Measurements from ENCODE around the gene NRDC.

Gene NRDC

GRCh38 chr1:51907079-51907702, 28.7 kb upstream of the NRDC start:
- DNase-seq (ENCODE audit: low read depth) = no peak
- TF ChIP-seq, protein P1, sequence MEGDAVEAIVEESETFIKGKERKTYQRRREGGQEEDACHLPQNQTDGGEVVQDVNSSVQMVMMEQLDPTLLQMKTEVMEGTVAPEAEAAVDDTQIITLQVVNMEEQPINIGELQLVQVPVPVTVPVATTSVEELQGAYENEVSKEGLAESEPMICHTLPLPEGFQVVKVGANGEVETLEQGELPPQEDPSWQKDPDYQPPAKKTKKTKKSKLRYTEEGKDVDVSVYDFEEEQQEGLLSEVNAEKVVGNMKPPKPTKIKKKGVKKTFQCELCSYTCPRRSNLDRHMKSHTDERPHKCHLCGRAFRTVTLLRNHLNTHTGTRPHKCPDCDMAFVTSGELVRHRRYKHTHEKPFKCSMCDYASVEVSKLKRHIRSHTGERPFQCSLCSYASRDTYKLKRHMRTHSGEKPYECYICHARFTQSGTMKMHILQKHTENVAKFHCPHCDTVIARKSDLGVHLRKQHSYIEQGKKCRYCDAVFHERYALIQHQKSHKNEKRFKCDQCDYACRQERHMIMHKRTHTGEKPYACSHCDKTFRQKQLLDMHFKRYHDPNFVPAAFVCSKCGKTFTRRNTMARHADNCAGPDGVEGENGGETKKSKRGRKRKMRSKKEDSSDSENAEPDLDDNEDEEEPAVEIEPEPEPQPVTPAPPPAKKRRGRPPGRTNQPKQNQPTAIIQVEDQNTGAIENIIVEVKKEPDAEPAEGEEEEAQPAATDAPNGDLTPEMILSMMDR (IDR thresholded peaks at IDR 0.05; ENCODE audit: control insufficient read depth, extremely low read depth, insufficient read depth) = no peak
- no peak overlapping the region for H3K4me3 ChIP-seq (ENCODE audit: low read depth, low read length)

DNA sequence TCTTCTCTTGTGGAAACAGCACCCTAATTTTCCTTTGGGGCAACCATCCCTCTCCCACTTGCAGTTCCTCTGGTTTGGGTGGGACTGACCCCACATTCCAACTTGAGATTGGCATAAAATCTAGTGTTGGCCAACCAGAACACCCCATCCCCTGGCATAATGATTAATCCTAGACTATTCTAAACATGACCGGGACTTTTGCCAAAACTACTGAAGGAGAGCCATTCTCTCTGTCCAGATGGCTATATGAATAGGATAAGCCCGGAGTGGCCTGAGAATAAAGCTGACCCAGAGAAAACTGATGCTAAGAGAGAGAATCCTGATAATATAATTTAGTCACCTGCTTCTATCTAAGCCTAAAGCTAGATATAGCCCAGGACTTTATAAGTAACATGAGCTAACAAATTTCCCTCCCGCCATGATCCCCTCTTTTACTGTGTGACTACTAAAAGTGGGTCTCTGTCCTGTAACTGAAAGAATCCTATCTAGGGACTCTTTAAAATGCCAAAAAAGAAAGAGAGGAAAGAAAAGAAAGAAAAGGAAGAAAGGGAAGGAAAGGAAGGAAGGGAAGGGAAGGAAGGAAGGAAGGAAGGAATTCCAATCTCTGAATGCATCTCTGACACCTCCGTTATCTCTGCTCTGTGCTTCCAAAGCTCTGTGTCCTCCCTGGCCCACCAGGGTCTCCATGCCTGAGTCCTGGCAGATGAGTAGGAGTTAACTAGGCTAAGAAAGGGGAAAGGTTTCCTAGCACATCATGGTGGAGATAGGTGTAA, 28.0 kb upstream of the NRDC start:
- H3K4me3 ChIP-seq (ENCODE audit: low read depth, low read length) = no peak overlapping the region
- TF ChIP-seq, protein P1 (IDR thresholded peaks at IDR 0.05; ENCODE audit: control insufficient read depth, extremely low read depth, insufficient read depth) = no peak
- DNase-seq (ENCODE audit: low read depth) = no peak

DNA sequence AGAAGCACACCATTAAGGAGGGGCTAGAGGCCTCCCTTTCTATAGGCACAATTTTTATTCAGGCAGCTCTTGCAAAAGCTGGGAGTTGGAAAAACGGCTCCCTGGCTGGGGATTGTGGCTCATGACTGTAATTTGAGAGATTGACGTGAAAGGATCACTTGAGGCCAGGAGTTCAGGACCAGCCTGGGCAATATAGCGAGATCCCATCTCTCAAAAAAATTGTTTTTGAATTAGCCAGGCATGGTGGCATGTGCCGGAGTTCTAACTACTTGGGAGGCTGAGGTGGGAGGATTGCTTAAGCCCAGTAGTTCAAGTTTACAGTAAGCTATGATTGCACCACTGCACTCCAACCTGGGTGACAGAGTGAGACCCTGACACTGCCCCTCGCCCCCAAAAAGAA, 23.9 kb upstream of the NRDC start:
- no peak for DNase-seq (ENCODE audit: low read depth)
- TF ChIP-seq, protein P1 (IDR thresholded peaks at IDR 0.05; ENCODE audit: control insufficient read depth, extremely low read depth, insufficient read depth) = no peak
- H3K4me3 ChIP-seq (ENCODE audit: low read depth, low read length) = no peak overlapping the region

- no peak overlapping the region for H3K4me3 ChIP-seq (ENCODE audit: low read depth, low read length)
- TF ChIP-seq, protein P1 (IDR thresholded peaks at IDR 0.05; ENCODE audit: control insufficient read depth, extremely low read depth, insufficient read depth) = no peak
- DNase-seq (ENCODE audit: low read depth) = no peak
These were observed 22.6 kb upstream of the NRDC start for GRCh38 chr1:51901151-51901550.

GRCh38 chr1:51899022-51899421, 20.5 kb upstream of the NRDC start:
- TF ChIP-seq, protein P1 (IDR thresholded peaks at IDR 0.05; ENCODE audit: control insufficient read depth, extremely low read depth, insufficient read depth) = no peak
- no peak for DNase-seq (ENCODE audit: low read depth)
- no peak overlapping the region for H3K4me3 ChIP-seq (ENCODE audit: low read depth, low read length)

DNA sequence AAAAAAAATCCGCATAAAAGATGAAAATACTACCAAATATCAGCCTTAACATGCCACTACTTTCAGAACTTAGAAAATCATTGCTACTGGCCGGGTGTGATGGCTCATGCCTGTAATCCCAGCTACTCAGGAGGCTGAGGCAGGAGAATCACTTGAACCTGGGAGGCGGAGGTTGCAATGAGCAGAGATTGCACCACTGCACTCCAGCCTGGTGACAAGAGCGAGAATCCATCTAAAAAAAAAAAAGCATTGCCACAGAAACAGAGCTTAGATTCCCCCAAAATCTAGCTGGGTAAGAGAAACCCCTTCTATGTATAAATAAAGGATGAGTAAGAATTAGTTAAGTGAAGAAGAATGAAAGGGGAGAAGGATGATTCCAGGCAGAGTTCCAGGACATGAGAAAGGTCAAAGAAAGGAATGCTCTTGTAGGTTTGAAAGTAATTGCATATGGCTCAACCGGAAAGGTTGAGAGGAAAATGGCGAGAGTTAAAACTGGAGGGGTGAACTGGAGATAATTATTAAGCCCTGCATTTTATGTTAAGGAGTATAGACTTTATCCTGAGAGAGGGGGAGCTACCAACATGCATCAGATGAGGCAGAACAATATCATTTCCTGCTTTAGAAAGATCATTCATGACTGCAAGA, 19.7 kb upstream of the NRDC start:
- DNase-seq (ENCODE audit: low read depth) = no peak
- H3K4me3 ChIP-seq (ENCODE audit: low read depth, low read length) = no peak overlapping the region
- TF ChIP-seq, protein P1 (IDR thresholded peaks at IDR 0.05; ENCODE audit: control insufficient read depth, extremely low read depth, insufficient read depth) = no peak

Measured in LNCaP clone FGC (cell line).